HepG2 (cell line): ENCODE data around the gene MFSD8. TPM values are rescaled to one million over a fixed set of nuclear protein-coding genes. Genes with fewer than 3 reads are reported as not detected.

Experiments used
- HMG20A ChIP-seq: IDR thresholded peaks from 2 replicates; pipeline ENCODE4 v1.6.1; 2016; ENCODE audit warnings: borderline replicate concordance
- NONO ChIP-seq, 2 experiments: fragments of 450-650 bp in 1 of 2; sonication (generic) in 1 of 2; formaldehyde crosslinking in 1 of 2; IDR thresholded peaks in 1 of 2; conservative IDR thresholded peaks in 1 of 2; 2 replicates each; pipeline versions ENCODE4 v1.6.1 to v1.8.0; 2017 to 2022; ENCODE audit warnings: mild to moderate bottlenecking in 1 of 2, missing genetic modification reagents in 1 of 2, moderate library complexity in 1 of 2
- RBAK ChIP-seq: sonication (generic); formaldehyde crosslinking; IDR thresholded peaks from 2 replicates; pipeline ENCODE4 v1.5.1; 2020; ENCODE audit warnings: mild to moderate bottlenecking, missing genetic modification reagents
- SIN3A ChIP-seq: IDR thresholded peaks from 2 replicates; pipeline ENCODE4 v1.6.1; 2011; ENCODE audit warnings: low read depth, mild to moderate bottlenecking, control low read depth, low read length, borderline replicate concordance
- SP2 ChIP-seq: sonication (generic); formaldehyde crosslinking; IDR thresholded peaks from 2 replicates; pipeline ENCODE4 v1.5.1; 2020; ENCODE audit warnings: mild to moderate bottlenecking, missing genetic modification reagents
- TCF7L2 ChIP-seq: IDR thresholded peaks from 2 replicates; pipeline ENCODE4 v1.6.1; 2011; ENCODE audit warnings: mild to moderate bottlenecking, low read depth, low read length, moderate library complexity
- ZBTB42 ChIP-seq: sonication (generic); formaldehyde crosslinking; IDR thresholded peaks from 2 replicates; pipeline ENCODE4 v1.5.0; 2020; ENCODE audit warnings: mild to moderate bottlenecking, missing genetic modification reagents
- ZNF629 ChIP-seq: sonication (generic); formaldehyde crosslinking; conservative IDR thresholded peaks from 2 replicates; pipeline ENCODE4 v1.5.0; 2020; ENCODE audit warnings: missing genetic modification reagents
- polyA plus RNA-seq, 8 experiments: library from polyadenylated mRNA; depleted of rRNA in 3 of 8; stranded (reverse) in 7 of 8; unstranded in 1 of 8; fragments of >200 nt; fragmentation: Illumina TruSeq in 4 of 8; extraction: Trizol in 4 of 8; gene quantifications; 2 replicates each; pipeline versions ENCODE4 v1.2.1 to v1.2.3, GENCODE V29; 2011 to 2016; ENCODE audit warnings: low read depth in 4 of 8, missing spikeins in 1 of 8, mixed read lengths in 1 of 8; ENCODE audit not compliant: insufficient read depth in 1 of 8
- total RNA-seq, 5 experiments: library from RNA; depleted of rRNA; stranded (reverse); fragments of >200 nt; fragmentation: Illumina TruSeq; extraction: Trizol; gene quantifications; 2 replicates each; pipeline ENCODE4 v1.2.3, GENCODE V29; 2016; ENCODE audit warnings: low read depth in 1 of 5
- TF ChIP-seq, protein P1 (sequence below): sonication (generic); formaldehyde crosslinking; IDR thresholded peaks from 2 replicates; pipeline ENCODE4 v1.4.0; 2020; ENCODE audit warnings: mild to moderate bottlenecking, missing genetic modification reagents
- TF ChIP-seq, protein P2 (sequence below): sonication (generic); formaldehyde crosslinking; IDR thresholded peaks from 2 replicates; pipeline ENCODE4 v1.9.0; 2021; ENCODE audit warnings: missing genetic modification reagents, borderline replicate concordance

Gene MFSD8
- total and polyA plus RNA-seq, 2 of the 13 experiments (the other 11 are each of a cell fraction or from before 2014, with no cell fraction given) = 24.8 to 25.5 TPM

DNA sequence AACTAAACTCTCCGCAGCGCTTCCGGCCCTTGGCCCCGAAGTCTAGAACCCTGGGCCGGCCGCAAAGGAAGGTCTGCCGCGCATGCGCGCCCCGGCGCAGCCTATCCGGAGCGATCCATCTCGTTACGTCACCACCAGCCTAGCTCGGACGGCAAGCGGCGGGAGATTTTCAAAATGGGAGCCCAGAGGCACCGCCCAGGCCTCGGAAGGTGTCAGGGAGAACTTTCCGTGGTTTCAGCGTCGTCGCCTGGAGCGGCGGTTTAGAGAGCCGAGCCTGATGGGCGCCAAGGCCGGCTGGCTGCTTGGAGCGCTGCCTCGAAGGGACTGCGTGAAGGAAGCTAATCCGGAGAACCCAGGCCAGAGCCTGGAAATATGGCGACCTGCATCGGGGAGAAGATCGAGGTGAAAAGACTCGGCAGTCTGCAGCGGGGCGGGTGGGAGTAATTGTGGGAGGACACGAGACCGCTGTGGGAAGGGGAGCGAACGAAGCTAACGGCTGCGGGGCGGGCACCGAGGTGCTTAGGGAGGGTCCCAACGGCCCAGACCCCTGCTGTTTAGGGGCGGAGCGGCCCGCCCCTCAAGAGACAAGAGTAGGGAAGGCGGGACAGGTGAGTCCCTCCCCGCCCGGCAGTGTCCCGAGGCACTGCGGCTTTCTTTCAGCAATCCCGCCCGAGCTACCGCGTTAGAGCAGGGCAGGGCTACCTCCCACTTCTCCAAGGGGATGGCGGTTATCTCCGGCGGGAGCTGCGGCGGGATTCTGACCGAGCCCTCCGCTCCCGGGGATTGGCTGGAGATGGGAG lies 84.0 kb downstream of the MFSD8 start, which contains the start of gene PLK4 (continued):
- TF ChIP-seq NONO (IDR thresholded peaks at IDR 0.05) = no peak
- 0 out of 2 replicates have a peak, but pooled peaks have one; percentile 49 for TF ChIP-seq NONO (CRISPR knock-in tag; conservative IDR thresholded peaks at IDR 0.05)
- TF ChIP-seq TCF7L2 = no peak
- TF ChIP-seq, protein P1, sequence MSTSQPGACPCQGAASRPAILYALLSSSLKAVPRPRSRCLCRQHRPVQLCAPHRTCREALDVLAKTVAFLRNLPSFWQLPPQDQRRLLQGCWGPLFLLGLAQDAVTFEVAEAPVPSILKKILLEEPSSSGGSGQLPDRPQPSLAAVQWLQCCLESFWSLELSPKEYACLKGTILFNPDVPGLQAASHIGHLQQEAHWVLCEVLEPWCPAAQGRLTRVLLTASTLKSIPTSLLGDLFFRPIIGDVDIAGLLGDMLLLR (CRISPR knock-in tag) = no peak
- TF ChIP-seq RBAK = no peak
- peak; percentile 99 for TF ChIP-seq SIN3A
- no peak; the same call in 1 of the 2 replicates for TF ChIP-seq SP2 (CRISPR knock-in tag)
- TF ChIP-seq HMG20A (CRISPR knock-in tag) = no peak
- TF ChIP-seq, protein P2, sequence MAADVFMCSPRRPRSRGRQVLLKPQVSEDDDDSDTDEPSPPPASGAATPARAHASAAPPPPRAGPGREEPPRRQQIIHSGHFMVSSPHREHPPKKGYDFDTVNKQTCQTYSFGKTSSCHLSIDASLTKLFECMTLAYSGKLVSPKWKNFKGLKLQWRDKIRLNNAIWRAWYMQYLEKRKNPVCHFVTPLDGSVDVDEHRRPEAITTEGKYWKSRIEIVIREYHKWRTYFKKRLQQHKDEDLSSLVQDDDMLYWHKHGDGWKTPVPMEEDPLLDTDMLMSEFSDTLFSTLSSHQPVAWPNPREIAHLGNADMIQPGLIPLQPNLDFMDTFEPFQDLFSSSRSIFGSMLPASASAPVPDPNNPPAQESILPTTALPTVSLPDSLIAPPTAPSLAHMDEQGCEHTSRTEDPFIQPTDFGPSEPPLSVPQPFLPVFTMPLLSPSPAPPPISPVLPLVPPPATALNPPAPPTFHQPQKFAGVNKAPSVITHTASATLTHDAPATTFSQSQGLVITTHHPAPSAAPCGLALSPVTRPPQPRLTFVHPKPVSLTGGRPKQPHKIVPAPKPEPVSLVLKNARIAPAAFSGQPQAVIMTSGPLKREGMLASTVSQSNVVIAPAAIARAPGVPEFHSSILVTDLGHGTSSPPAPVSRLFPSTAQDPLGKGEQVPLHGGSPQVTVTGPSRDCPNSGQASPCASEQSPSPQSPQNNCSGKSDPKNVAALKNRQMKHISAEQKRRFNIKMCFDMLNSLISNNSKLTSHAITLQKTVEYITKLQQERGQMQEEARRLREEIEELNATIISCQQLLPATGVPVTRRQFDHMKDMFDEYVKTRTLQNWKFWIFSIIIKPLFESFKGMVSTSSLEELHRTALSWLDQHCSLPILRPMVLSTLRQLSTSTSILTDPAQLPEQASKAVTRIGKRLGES (CRISPR knock-in tag) = no peak
- TF ChIP-seq ZBTB42 (CRISPR knock-in tag) = no peak
- TF ChIP-seq ZNF629 = no peak; the same call in 1 of the 2 replicates
